Activated T-cell treated with anti-CD3 and anti-CD28 coated beads, Interleukin-2, amount 50 U/mL, for 72 hours (primary cell): ENCODE measurements around the gene AKAP3. TPM values are rescaled to one million over a fixed set of nuclear protein-coding genes. Genes with fewer than 3 reads are reported as not detected.

Source experiments
- ATAC-seq, 2 donors: fragments of 150-1000 bp; cut with Tn5 transposase; replicated peaks in 1 of 2; 2 replicates each; pipeline ENCODE4 v1.10.0; 2021; ENCODE audit warnings: moderate library complexity in 2 of 2, mild to moderate bottlenecking in 1 of 2
- DNase-seq, 2 donors: peaks; one replicate each; pipeline ENCODE4 v3.0.0; 2021 to 2022; ENCODE audit warnings: mixed read lengths in 1 of 2
- H3K27ac Mint-ChIP-seq: one replicate; pipeline ENCODE4 v1.8.0; 2022; ENCODE audit warnings: mild to moderate bottlenecking, moderate library complexity, mixed read lengths
- H3K27me3 Mint-ChIP-seq: one replicate; pipeline ENCODE4 v1.8.0; 2022; ENCODE audit warnings: low read depth, mixed read lengths
- H3K36me3 Mint-ChIP-seq, 2 donors: one replicate each; pipeline ENCODE4 v1.8.0; 2022; ENCODE audit warnings: mixed read lengths in 2 of 2, mild to moderate bottlenecking in 1 of 2; ENCODE audit not compliant: insufficient read depth in 2 of 2
- H3K4me1 Mint-ChIP-seq: one replicate; pipeline ENCODE4 v1.8.0; 2022; ENCODE audit warnings: low read depth, mixed read lengths
- H3K4me3 Mint-ChIP-seq, 2 donors: one replicate each; pipeline ENCODE4 v1.8.0; 2022; ENCODE audit warnings: mild to moderate bottlenecking in 2 of 2, mixed read lengths in 2 of 2, moderate library complexity in 2 of 2
- H3K9me3 Mint-ChIP-seq, 2 donors: one replicate each; pipeline ENCODE4 v1.8.0; 2022; ENCODE audit warnings: mixed read lengths in 2 of 2
- total RNA-seq, 2 donors: library from RNA; stranded (reverse); gene quantifications; one replicate each; pipeline ENCODE4 v1.2.3, GENCODE V29; 2022

The AKAP3 gene
- total RNA-seq, 2 donors from 2014 or later: 5.4 to 7.7 TPM

DNA sequence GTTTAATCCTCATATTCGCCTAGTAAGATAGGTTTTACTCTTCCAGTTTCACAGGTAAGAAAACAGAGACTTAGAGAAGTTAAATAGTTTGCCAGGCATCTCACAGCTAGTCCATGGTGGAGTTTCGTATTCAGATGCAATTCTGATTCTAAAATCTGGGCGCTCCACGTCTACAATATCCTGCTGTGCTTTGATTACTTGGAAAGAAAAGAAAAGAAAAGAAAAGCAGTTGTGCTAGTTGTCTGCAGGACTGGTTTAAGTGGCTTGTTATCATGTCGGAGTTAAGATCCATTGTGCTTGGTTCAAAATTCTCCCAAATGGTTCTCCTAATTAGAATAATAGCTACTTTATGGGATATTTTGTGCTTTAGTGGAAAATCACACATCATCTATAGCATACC, 18.6 kb downstream of the AKAP3 start:
- Mint-ChIP-seq H3K27me3 (peaks cover 5% of the 10 kb centered on the region), H3K27ac (no peak overlapping the region), H3K4me1 (no peaks in the 10 kb centered on the region), H3K9me3 (no peaks in the 10 kb centered on the region), H3K36me3 (no peaks in the 10 kb centered on the region), H3K4me3 (no peak overlapping the region)
- no peak for ATAC-seq
- no peak for DNase-seq

DNA sequence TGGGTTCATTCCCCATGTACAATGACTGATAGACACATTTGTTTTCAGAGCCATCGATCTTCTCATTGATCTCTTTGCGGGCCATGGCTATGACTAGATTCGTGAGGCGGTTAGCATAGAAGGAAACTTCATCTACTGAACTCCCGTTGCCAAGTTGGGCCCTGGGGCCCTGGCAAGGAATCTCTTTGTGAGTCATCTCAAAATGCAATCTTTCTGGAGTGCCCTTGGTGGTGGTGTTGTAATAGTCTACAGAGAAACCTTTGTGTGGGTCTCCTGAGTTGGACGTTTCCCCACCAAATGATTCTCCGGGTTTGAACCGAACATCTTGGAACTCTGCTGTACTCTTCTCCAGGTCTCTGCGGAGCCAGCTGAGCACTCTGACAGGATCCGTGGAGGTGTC, 20.4 kb downstream of the AKAP3 start:
- Mint-ChIP-seq H3K27ac (no peak overlapping the region), H3K27me3 (peaks cover 5% of the 10 kb centered on the region), H3K4me1 (no peaks in the 10 kb centered on the region), H3K36me3 (no peaks in the 10 kb centered on the region), H3K9me3 (no peaks in the 10 kb centered on the region), H3K4me3 (no peak overlapping the region)
- ATAC-seq: no peak
- DNase-seq: no peak

DNA sequence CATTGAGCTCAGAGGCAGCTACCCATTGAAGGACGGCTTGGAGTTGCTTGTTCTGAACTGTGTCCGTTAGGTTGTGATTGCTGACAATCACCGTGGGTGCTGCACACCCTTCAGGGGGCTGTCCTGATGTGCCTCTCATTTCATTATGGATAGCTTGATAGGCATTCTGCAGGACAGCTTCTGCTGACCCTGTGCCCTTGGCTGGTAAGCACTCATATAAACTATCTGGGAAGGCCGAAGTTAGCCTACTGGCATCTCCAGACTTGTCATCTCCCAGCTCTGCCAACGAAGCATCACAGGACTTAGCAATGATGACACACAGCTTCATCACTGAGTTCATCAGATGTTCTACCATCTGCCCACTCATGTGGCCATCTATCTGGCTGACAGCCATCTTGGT, 22.3 kb downstream of the AKAP3 start:
- Mint-ChIP-seq H3K4me1 (no peaks in the 10 kb centered on the region), H3K27me3 (peaks cover 5% of the 10 kb centered on the region), H3K27ac (no peak overlapping the region), H3K36me3 (no peaks in the 10 kb centered on the region), H3K9me3 (no peaks in the 10 kb centered on the region), H3K4me3 (no peak overlapping the region)
- no peak for ATAC-seq
- no peak for DNase-seq

DNA sequence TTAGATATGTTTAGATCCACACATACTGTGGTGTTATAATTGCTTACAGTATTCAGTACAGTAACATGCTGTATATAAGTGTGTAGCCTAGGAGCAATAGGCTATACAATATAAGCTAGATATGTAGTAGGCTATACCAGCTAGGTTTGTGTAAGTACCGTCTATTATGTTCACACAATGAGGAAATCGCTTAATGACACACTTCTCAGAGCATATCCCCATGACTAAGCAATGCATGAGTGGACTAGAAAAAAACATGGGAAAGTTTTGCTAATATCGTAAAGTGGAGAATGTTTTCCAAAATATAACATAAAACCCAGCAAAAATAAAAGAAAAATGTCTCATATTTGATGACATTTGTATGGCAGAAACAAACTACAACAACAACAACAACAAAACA, 27.3 kb downstream of the AKAP3 start:
- no peaks in the 10 kb centered on the region for H3K9me3 Mint-ChIP-seq
- H3K36me3 Mint-ChIP-seq: no peaks in the 10 kb centered on the region
- H3K4me1 Mint-ChIP-seq: no peaks in the 10 kb centered on the region
- ATAC-seq (no peak), DNase-seq (no peak)
- no peak overlapping the region for H3K27ac Mint-ChIP-seq
- no peak overlapping the region for H3K4me3 Mint-ChIP-seq
- peaks cover 3% of the 10 kb centered on the region for H3K27me3 Mint-ChIP-seq

DNA sequence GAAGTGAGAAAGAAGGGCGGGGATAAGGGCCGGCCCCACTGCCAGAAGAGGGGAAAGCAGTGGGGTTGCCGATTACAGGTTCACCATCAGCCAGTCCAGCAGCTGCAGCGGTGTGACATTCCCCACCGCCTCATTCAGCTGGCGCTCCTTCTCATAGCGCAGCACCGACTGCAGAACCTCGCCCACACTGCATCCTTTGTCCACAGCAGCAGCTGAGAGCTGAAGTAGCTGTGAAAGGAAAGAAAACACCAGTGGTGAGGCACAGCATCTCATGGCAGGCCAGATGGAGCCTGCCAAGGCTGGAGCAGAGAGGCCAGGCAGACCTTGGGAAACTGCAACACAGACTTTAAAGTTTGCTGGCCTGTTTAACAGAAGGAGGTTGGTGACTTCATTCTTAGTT, 33.2 kb downstream of the AKAP3 start:
- no peaks in the 10 kb centered on the region for H3K4me1 Mint-ChIP-seq
- DNase-seq: no peak
- H3K9me3 Mint-ChIP-seq: no peaks in the 10 kb centered on the region
- peaks cover 1 to 6% of the 10 kb centered on the region in 2 donors for H3K36me3 Mint-ChIP-seq
- no peak overlapping the region for H3K4me3 Mint-ChIP-seq
- no peak overlapping the region for H3K27ac Mint-ChIP-seq
- no peaks in the 10 kb centered on the region for H3K27me3 Mint-ChIP-seq
- no peak for ATAC-seq

DNA sequence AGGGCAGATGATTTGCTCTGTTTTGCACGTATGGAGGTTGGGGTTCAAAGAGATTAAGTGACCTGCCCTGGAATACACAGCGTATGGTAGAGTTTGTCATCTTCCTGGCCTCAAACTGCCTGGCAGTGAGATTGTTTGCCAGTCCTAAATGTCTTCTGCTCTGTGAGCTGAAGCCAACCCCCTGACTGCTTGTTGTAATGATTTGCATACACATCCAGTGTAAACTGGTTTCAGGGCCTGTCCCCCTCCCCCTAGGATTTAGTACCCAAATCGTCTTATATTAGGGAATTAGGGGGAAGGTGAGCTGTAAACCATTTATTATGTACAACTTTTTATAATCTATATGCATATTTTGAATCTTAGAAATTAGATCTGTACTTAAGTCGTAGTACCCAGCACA, 38.4 kb downstream of the AKAP3 start:
- Mint-ChIP-seq H3K27me3 (no peaks in the 10 kb centered on the region), H3K9me3 (no peaks in the 10 kb centered on the region), H3K4me3 (no peak overlapping the region), H3K4me1 (peaks cover 11% of the 10 kb centered on the region), H3K36me3 (peaks cover 1 to 6% of the 10 kb centered on the region in 2 donors), H3K27ac (no peak overlapping the region)
- ATAC-seq (no peak), DNase-seq (no peak)

DNA sequence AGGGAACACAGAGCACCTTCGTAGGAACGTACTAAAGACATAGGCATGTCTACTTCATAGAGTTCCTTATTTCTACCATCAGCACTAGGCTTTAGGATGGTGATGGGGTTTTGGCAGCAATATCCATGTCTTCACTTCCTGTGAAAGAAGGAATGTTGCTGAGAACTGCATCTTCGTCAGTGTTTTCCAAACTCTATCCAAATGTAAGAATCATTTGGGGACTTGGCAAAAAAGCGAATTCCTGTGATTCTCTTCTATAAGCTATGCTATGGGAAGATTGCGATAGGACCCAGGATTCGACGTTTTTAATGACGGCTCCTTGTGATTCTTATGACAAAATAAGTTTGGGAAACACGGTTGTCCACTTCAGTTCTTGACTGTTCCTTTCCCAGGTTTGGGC, 39.8 kb downstream of the AKAP3 start:
- no peaks in the 10 kb centered on the region for H3K9me3 Mint-ChIP-seq
- H3K4me3 Mint-ChIP-seq: no peak overlapping the region
- peaks cover 13% of the 10 kb centered on the region for H3K4me1 Mint-ChIP-seq
- no peak for DNase-seq
- no peak for ATAC-seq
- no peaks in the 10 kb centered on the region for H3K27me3 Mint-ChIP-seq
- H3K36me3 Mint-ChIP-seq: peaks cover 4 to 7% of the 10 kb centered on the region in 2 donors
- no peak overlapping the region for H3K27ac Mint-ChIP-seq

DNA sequence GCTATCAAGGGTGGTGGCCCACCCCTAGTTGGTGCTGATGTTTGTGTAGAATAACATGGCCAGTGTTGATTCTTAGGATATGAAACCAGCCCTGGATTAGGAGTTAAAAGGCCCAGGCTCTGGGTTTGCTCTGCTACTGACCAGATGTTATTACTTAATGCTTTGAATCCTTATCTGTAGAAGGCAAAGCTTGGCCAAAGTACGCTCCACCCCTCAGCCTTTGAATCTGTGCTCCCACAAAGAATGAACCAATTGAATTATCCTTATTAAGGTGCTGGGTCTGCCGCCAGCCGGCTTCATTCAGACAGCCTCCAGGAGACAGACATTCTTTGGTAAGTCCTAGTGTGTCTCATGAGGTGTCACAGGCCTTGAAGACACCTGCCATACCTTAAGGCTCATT, 41.8 kb downstream of the AKAP3 start:
- Mint-ChIP-seq H3K9me3 (no peaks in the 10 kb centered on the region), H3K4me1 (peaks cover 13% of the 10 kb centered on the region), H3K27ac (no peak overlapping the region), H3K4me3 (peak overlapping the region in 1 of 2 donors; percentile 5), H3K27me3 (peaks cover 15% of the 10 kb centered on the region), H3K36me3 (peaks cover 1 to 3% of the 10 kb centered on the region in 2 donors)
- DNase-seq: no peak
- no peak for ATAC-seq

DNA sequence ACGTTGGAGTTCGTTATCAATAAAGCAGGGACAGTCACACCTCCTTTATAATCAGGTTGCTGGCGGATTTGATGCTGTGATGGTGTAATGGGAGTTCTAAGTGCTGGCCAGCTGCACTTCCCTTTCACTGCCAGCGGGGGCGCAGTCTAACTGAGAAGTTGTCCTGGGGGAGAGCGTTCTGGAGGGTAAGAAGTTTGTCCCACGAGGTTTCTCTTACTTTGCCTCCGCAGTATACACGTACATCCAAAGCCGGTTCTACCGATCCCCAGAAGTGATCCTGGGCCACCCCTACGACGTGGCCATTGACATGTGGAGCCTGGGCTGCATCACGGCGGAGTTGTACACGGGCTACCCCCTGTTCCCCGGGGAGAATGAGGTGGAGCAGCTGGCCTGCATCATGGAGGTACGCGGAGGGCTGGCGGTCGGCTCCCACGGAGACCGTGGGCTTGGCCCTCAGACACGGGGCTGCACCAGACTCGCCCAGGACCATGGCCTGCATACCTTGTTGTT, 44.1 kb downstream of the AKAP3 start:
- Mint-ChIP-seq H3K27ac (peak overlapping the region; percentile 96), H3K27me3 (peaks cover 17% of the 10 kb centered on the region), H3K36me3 (peaks cover 1 to 3% of the 10 kb centered on the region in 2 donors), H3K4me3 (peak overlapping the region; percentile 95 to 98), H3K4me1 (peaks cover 13% of the 10 kb centered on the region), H3K9me3 (no peaks in the 10 kb centered on the region)
- peak; percentile 96 to 98 for ATAC-seq
- peak; percentile 83 to 84 for DNase-seq

DNA sequence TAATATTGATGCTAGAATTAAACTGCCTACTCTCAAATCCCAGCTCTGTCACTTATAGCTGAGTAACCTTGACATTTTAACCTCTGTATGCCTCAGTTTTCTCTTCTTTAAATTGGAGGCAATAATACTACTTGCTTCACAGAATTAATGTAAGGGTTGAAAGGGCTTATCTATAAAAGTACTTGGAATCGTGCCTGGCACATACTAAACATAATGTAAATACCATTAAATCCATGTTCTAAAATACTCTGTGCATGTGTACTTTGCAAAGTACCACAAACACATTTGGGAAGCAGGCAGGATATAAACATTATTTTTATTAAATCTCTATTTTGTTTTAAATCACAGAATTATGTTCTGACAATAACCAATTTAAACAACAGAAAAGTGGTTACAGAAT, 44.9 kb downstream of the AKAP3 start:
- no peak for DNase-seq
- H3K27me3 Mint-ChIP-seq: peaks cover 17% of the 10 kb centered on the region
- H3K36me3 Mint-ChIP-seq: peaks cover 1 to 3% of the 10 kb centered on the region in 2 donors
- no peak overlapping the region for H3K4me3 Mint-ChIP-seq
- ATAC-seq: no peak
- no peaks in the 10 kb centered on the region for H3K9me3 Mint-ChIP-seq
- peaks cover 13% of the 10 kb centered on the region for H3K4me1 Mint-ChIP-seq
- no peak overlapping the region for H3K27ac Mint-ChIP-seq

DNA sequence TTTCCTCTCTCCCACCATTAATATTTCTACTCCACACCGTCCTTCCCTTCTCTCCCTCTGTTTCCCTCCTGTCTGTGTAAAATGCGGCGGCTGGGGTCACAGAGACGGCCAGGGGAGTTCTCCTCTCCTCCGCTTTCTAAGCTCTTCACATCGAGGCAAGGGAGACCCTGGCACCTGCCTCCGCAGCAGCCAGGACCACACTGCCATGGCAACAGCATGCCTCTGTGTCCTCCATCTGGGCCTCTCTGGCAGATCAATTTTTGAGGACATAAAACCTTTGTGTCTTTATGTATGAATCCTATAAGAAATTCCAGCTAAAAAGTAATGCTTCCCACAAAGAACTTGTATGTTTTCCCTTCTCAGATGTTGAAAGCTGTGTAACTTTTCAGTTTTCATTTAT, 45.4 kb downstream of the AKAP3 start:
- H3K9me3 Mint-ChIP-seq: no peaks in the 10 kb centered on the region
- no peak for ATAC-seq
- peaks cover 13% of the 10 kb centered on the region for H3K4me1 Mint-ChIP-seq
- DNase-seq: no peak
- H3K36me3 Mint-ChIP-seq: peaks cover 1 to 3% of the 10 kb centered on the region in 2 donors
- no peak overlapping the region for H3K4me3 Mint-ChIP-seq
- H3K27me3 Mint-ChIP-seq: peaks cover 17% of the 10 kb centered on the region
- H3K27ac Mint-ChIP-seq: no peak overlapping the region

DNA sequence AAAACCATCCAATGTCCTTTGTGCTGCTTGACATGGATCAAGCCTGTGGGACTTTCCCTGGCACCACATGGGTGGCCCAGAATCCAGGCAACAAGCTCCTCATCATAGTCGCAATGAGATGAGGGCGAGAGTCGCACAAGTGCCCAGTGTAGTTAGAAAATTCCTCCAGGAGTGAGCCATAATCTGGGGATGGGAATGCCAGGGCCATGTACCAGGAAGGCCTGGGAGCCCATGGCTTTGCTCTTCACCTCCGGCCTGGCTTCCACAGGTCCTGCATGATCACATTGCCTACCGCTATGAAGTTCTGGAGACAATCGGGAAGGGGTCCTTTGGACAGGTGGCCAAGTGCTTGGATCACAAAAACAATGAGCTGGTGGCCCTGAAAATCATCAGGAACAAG, 53.0 kb downstream of the AKAP3 start:
- Mint-ChIP-seq H3K9me3 (no peaks in the 10 kb centered on the region), H3K27me3 (no peaks in the 10 kb centered on the region), H3K27ac (no peak overlapping the region), H3K36me3 (no peaks in the 10 kb centered on the region), H3K4me3 (no peak overlapping the region), H3K4me1 (no peaks in the 10 kb centered on the region)
- ATAC-seq (no peak), DNase-seq (no peak)

DNA sequence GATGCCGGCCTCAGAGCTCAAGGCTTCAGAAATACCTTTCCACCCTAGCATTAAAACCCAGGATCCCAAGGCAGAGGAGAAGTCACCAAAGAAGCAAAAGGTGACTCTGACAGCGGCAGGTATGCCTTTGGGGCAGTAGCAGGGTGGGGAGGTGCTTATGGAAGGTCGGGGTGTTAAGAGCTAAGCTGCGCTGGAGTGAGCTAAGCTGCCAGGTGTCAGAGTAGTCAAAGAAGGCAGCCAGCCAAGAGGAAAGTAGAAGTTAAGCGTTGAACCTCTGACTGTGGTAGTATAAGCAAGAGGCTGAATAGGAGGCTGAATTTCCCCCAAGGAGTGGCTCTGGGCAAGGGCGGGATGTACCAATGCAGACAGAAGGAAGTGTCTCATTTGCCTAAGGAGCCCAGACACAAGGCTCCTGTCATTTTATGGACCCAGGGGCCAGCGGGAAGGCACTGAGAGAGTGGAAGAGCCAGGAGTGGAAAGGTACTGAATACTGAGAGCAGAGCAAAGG, 57.6 kb downstream of the AKAP3 start:
- no peak for DNase-seq
- Mint-ChIP-seq H3K4me3 (no peak overlapping the region), H3K9me3 (no peaks in the 10 kb centered on the region), H3K4me1 (no peaks in the 10 kb centered on the region), H3K27me3 (no peaks in the 10 kb centered on the region), H3K36me3 (no peaks in the 10 kb centered on the region), H3K27ac (no peak overlapping the region)
- no peak for ATAC-seq

DNA sequence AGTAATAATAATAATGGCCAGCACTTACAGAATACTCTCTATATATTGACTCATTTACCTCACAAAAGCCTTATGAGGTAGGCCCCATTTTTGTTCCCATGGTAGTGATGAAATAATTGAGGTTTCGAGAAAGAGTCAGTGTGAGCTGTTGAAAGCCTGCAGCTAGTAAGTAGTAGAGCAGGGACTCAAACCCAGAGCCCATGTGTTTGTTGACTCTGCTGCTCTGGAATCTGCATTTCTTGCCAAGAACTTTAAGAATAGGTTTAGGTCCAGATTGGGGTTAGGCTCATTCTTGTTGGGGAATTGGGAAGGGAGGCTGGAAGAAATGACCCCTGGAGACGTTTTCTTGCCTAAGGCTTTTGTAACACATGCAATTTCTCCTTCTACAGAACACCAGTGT, 58.9 kb downstream of the AKAP3 start:
- no peak overlapping the region for H3K4me3 Mint-ChIP-seq
- no peaks in the 10 kb centered on the region for H3K36me3 Mint-ChIP-seq
- no peaks in the 10 kb centered on the region for H3K9me3 Mint-ChIP-seq
- H3K27me3 Mint-ChIP-seq: no peaks in the 10 kb centered on the region
- DNase-seq: no peak
- no peaks in the 10 kb centered on the region for H3K4me1 Mint-ChIP-seq
- no peak for ATAC-seq
- H3K27ac Mint-ChIP-seq: no peak overlapping the region
